SU-DHL-6 (cell line): ENCODE results near the gene ALAS2.

ENCODE experiments used
- CTCF ChIP-seq: fragments of 200-600 bp; sonication (generic); IDR thresholded peaks from one replicate; pipeline ENCODE4 v1.5.1; 2017; ENCODE audit warnings: antibody characterized with exemption, mild to moderate bottlenecking, low read length, moderate library complexity; ENCODE audit not compliant: insufficient read depth, poor library complexity, severe bottlenecking
- EZH2phosphoT487 ChIP-seq: fragments of 200-600 bp; sonication (generic), shearing (Covaris generic); conservative IDR thresholded peaks from 2 replicates; pipeline ENCODE4 v1.6.1; 2018; ENCODE audit warnings: mild to moderate bottlenecking, antibody characterized with exemption, low read length, moderate library complexity, mixed read lengths

- TF ChIP-seq CTCF: no peak
- no peak for TF ChIP-seq EZH2phosphoT487
These were observed 44.2 kb upstream of the ALAS2 start, which contains the start of gene PAGE2B for GRCh38 chrX:55074851-55075467.
